Activated B cell treated with CpG ODN at 0.5 μM for 24 hours (primary cell): ENCODE data around the gene ISY1. TPM values are rescaled to one million over a fixed set of nuclear protein-coding genes. Genes with fewer than 3 reads are reported as not detected.
"Not testable (repeated sequence)": the region's sequence is repeated elsewhere in the genome, so short reads cannot be mapped to it uniquely, and the experiment has no call there.

Experiments used
- ATAC-seq: fragments of 200-7000 bp; cut with Tn5 transposase; one replicate; pipeline ENCODE4 v1.10.0; 2021; ENCODE audit warnings: low read depth, mild to moderate bottlenecking, moderate library complexity
- CTCF ChIA-PET: fragments of 350-600 bp; sonication (Branson Sonifier 250); formaldehyde crosslinking; loops from one replicate; lab custom pipeline; 2021; ENCODE audit warnings: antibody characterized with exemption; lab: Charles Lee
- POLR2A ChIA-PET: fragments of 350-600 bp; sonication (Branson Sonifier 250); formaldehyde crosslinking; loops from one replicate; lab custom pipeline; 2021; ENCODE audit warnings: antibody characterized with exemption; lab: Charles Lee
- DNase-seq: peaks from one replicate; pipeline ENCODE4 v3.0.0; 2022
- H3K27ac Mint-ChIP-seq: one replicate; pipeline ENCODE4 v1.8.0; 2020; ENCODE audit warnings: mixed read lengths
- H3K27me3 Mint-ChIP-seq: one replicate; pipeline ENCODE4 v1.8.0; 2021; ENCODE audit warnings: mixed read lengths
- H3K36me3 Mint-ChIP-seq: one replicate; pipeline ENCODE4 v1.8.0; 2021; ENCODE audit warnings: low read depth, mixed read lengths
- H3K4me1 Mint-ChIP-seq: one replicate; pipeline ENCODE4 v1.8.0; 2021; ENCODE audit warnings: mixed read lengths
- H3K4me3 Mint-ChIP-seq: one replicate; pipeline ENCODE4 v1.8.0; 2020; ENCODE audit warnings: mild to moderate bottlenecking, mixed read lengths
- H3K9me3 Mint-ChIP-seq: one replicate; pipeline ENCODE4 v1.8.0; 2020; ENCODE audit warnings: mixed read lengths
- intact Hi-C: fragments of 100-400 bp; cut with micrococcal nuclease; formaldehyde crosslinking; loops from one replicate; pipeline ENCODE4 v1.15.1; 2024
- total RNA-seq: library from RNA; stranded (reverse); gene quantifications from 2 replicates; pipeline ENCODE4 v1.2.3, GENCODE V29; 2022
- TF ChIP-seq, protein P1 (sequence below): fragments of 200-600 bp; IDR thresholded peaks from one replicate; pipeline ENCODE4 v1.8.0; 2022; ENCODE audit warnings: antibody characterized with exemption, mild to moderate bottlenecking

The ISY1 gene
- total RNA-seq, 1 donor from 2014 or later: 47.7 TPM

DNA sequence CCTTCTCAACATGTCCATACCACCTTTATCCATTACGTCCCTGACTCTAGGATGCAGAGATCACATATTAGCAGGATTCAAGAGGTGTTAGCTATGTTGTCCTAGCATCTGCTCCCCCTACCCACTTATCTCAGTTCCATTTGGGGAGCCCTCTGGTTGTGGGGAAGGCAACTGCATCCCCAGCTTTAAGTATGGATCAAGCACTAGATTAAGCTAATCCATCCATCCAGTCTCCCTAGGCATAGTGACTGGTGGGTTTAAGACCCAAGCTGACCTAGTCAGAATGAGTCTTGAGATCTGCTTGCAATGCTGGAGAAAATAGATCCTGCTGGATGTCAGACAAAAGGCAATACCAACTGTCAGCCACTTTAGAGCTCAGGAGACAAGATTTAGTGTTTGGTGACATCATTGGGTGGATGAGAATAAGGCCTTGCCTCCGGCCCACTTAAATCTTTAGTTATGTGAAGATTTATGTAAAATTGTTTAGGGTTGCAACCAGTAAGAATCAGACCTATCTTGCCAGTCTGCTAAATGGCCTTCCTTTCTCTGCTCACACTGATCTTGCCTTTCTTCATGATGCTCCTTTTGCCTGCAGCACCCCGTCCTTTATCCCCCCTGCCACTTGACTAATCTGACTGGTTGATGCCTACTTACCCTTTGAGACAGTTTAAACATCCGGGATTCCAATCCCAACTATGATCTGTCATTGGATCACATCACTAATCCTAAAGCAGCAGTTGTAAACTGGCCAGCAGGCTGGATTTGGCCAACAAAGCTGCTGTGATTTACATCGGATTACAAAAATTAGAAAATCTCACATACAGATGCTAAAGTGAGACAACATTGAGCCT, 2.1 kb upstream of the ISY1 start:
- DNase-seq (no peak), ATAC-seq (no peak)
- intact Hi-C loops: no loop called here
- ChIA-PET POLR2A (interaction anchor here (1.1 to 3.3 kb wide), 11 partner anchors 16 to 146 kb away, joined by 4 to 40 read pairs (median 8); partner anchors contain the start of genes CNBP, COPG1 and RAB43), CTCF (interaction anchor here (0.6 to 2.4 kb wide), 9 partner anchors 10 to 192 kb away, joined by 3 to 45 read pairs (median 5); a partner anchor contains a TSS)
- Mint-ChIP-seq H3K4me3 (peak overlapping the region; percentile 24), H3K4me1 (peaks cover 39% of the 10 kb centered on the region), H3K27ac (peak overlapping the region; percentile 100), H3K36me3 (peaks cover 52% of the 10 kb centered on the region), H3K27me3 (no peaks in the 10 kb centered on the region), H3K9me3 (no peaks in the 10 kb centered on the region)
- TF ChIP-seq, protein P1, sequence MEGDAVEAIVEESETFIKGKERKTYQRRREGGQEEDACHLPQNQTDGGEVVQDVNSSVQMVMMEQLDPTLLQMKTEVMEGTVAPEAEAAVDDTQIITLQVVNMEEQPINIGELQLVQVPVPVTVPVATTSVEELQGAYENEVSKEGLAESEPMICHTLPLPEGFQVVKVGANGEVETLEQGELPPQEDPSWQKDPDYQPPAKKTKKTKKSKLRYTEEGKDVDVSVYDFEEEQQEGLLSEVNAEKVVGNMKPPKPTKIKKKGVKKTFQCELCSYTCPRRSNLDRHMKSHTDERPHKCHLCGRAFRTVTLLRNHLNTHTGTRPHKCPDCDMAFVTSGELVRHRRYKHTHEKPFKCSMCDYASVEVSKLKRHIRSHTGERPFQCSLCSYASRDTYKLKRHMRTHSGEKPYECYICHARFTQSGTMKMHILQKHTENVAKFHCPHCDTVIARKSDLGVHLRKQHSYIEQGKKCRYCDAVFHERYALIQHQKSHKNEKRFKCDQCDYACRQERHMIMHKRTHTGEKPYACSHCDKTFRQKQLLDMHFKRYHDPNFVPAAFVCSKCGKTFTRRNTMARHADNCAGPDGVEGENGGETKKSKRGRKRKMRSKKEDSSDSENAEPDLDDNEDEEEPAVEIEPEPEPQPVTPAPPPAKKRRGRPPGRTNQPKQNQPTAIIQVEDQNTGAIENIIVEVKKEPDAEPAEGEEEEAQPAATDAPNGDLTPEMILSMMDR: no peak

DNA sequence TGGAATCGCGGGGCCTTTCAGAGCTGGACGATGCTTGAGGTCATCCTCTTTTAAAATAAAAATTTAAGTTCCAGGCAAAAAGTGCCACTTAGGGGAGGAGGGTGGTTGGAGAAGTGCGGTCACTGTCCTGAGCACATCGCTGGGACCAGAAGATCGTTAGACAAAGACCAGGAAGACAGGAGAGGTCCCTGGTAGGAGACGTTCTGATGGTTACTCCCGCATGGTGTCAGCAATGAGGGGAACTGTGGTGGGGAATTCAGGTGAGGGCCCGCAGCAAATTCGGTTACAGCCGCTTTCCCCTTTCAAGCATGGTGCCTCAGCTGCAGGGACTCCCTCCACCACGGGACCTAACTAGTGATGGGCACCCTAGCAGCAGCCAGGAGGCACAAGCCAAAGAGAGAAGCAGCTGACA, 1.0 kb upstream of the ISY1 start:
- Mint-ChIP-seq H3K4me1 (peaks cover 39% of the 10 kb centered on the region), H3K27ac (peak overlapping the region; percentile 100), H3K27me3 (no peaks in the 10 kb centered on the region), H3K4me3 (peak overlapping the region; percentile 98), H3K9me3 (no peaks in the 10 kb centered on the region), H3K36me3 (peaks cover 49% of the 10 kb centered on the region)
- peak; percentile 19 for DNase-seq
- intact Hi-C loops: loop anchor here (1.0 kb wide), 12 partner anchors 21 to 437 kb away; partner anchors contain the start of genes CNBP, COPG1 and HMCES
- CTCF ChIA-PET: interaction anchor here (0.6 to 2.4 kb wide), 15 partner anchors 9 to 192 kb away, joined by 3 to 45 read pairs (median 4); partner anchors contain the start of gene RAB43
- POLR2A ChIA-PET: interaction anchor here (0.6 to 3.3 kb wide), 17 partner anchors 9 to 282 kb away, joined by 3 to 40 read pairs (median 5); partner anchors contain the start of genes ACAD9, CNBP, COPG1 and RAB43
- ATAC-seq: no peak
- TF ChIP-seq, protein P1: no peak

DNA sequence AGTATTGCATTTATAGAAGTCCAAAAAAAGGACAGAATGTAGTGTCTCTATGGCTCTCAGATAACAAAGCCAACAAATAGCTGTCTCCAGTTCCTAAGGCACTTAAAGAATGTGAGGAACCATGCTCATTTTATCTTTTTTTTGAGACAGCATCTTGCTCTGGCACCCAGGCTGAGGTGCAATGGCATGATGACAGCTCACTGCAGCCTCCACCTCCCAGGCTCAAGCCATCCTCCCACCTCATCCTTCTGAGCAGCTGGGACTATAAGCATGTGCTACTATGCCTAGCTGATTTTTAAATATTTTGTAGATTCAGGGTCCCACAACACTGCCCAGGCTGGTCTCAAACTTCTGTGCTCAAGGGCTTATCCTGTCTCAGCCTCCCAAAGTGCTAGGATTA, 16.1 kb downstream of the ISY1 start:
- no peak for ATAC-seq
- POLR2A ChIA-PET: interaction anchor here (0.6 kb wide), 1 partner anchor 13 kb away, joined by 14 read pairs; no protein-coding TSS in a partner anchor
- intact Hi-C loops: no loop called here
- TF ChIP-seq, protein P1: no peak
- peaks cover 58% of the 10 kb centered on the region for H3K36me3 Mint-ChIP-seq
- H3K4me3 Mint-ChIP-seq: no peak overlapping the region
- no peaks in the 10 kb centered on the region for H3K4me1 Mint-ChIP-seq
- DNase-seq: no peak
- no peaks in the 10 kb centered on the region for H3K9me3 Mint-ChIP-seq
- CTCF ChIA-PET: no interaction called here
- no peak overlapping the region for H3K27ac Mint-ChIP-seq
- no peaks in the 10 kb centered on the region for H3K27me3 Mint-ChIP-seq

DNA sequence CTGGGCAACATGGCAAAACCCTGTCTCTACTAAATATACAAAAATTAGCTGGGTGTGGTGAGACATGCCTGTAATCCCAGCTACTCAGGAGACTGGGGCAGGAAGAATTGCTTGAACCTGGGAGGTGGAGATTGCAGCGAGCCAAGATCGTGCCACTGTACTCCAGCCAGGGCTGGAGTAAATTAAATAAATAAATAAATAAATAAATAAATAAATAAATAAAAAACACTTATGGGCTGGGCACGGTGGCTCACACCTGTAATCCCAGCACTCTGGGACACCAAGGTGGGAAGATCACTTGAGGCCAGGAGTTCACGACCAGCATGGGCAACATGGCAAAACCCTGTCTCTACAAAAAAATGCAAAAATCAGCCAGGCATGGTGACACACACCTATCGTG, 19.9 kb downstream of the ISY1 start:
- ATAC-seq, H3K4me3 Mint-ChIP-seq, CTCF ChIA-PET, H3K27ac Mint-ChIP-seq, H3K27me3 Mint-ChIP-seq, POLR2A ChIA-PET, H3K9me3 Mint-ChIP-seq, DNase-seq, H3K4me1 Mint-ChIP-seq, intact Hi-C loops: not testable (repeated sequence)
- H3K36me3 Mint-ChIP-seq: peaks cover 58% of the 10 kb centered on the region

DNA sequence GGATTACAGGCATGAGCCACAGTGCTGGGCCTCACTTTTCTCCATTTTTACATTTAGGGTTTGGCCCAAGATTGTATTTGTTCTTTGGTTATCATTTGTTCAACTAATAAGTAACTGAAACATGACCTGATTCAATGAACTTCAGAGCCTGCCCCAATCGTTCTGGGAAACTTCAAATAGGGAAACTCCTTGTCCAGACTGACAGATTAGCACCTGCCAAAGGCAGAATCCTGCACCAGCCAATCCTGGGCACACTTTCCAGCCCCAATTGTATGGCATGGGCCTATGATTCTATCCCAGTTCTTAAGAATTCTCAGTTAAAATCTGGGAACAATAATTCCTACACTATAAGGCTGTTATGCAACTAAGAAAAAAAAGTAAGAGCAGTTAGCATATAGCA, 21.0 kb downstream of the ISY1 start:
- H3K4me3 Mint-ChIP-seq: no peak overlapping the region
- no peak for ATAC-seq
- intact Hi-C loops: no loop called here
- TF ChIP-seq, protein P1: no peak
- H3K9me3 Mint-ChIP-seq: no peaks in the 10 kb centered on the region
- H3K27me3 Mint-ChIP-seq: no peaks in the 10 kb centered on the region
- H3K36me3 Mint-ChIP-seq: peaks cover 53% of the 10 kb centered on the region
- no peak overlapping the region for H3K27ac Mint-ChIP-seq
- no peaks in the 10 kb centered on the region for H3K4me1 Mint-ChIP-seq
- no peak for DNase-seq
- POLR2A ChIA-PET: interaction anchor here (0.7 kb wide), 1 partner anchor 9 kb away, joined by 4 read pairs; no protein-coding TSS in a partner anchor
- CTCF ChIA-PET: no interaction called here

DNA sequence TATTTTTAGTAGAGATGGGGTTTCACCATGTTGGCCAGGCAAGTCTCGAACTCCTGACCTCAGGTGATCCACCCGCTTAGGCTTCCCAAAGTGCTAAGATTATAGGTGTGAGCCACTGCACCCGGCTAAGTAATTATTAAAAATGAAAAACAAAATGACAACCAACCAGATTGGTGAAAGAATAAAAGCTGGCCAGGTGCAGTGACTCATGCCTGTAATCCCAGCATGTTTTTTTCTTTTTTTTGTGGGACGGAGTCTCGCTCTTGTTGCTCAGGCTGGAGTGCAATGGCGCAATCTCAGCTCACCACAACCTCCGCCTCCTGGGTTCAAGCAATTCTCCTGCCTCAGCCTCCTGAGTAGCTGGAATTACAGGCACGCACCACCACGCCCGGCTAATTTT, 24.6 kb downstream of the ISY1 start:
- POLR2A ChIA-PET: interaction anchor here (0.7 kb wide), 1 partner anchor 9 kb away, joined by 3 read pairs; no protein-coding TSS in a partner anchor

More for the DNA sequence above, 24.6 kb downstream of the ISY1 start:
- H3K4me1 Mint-ChIP-seq, CTCF ChIA-PET, H3K27me3 Mint-ChIP-seq, H3K9me3 Mint-ChIP-seq, ATAC-seq, DNase-seq, intact Hi-C loops, H3K27ac Mint-ChIP-seq, H3K4me3 Mint-ChIP-seq: not testable (repeated sequence)
- H3K36me3 Mint-ChIP-seq: peaks cover 71% of the 10 kb centered on the region
